Gastrocnemius medialis (tissue), 4 donors: ENCODE data around the gene CTU2. TPM values are rescaled to one million over a fixed set of nuclear protein-coding genes. Genes with fewer than 3 reads are reported as not detected.

Source experiments
- ATAC-seq, 2 donors: fragments of 150-250 bp; one replicate each; pipeline ENCODE4 v1.9.1; 2016
- DNase-seq, 2 donors: peaks; one replicate each; pipeline ENCODE4 v3.0.0-alpha.2; 2019
- H3K27ac ChIP-seq, 4 donors: fragments of 200-600 bp; sonication (generic); 1 replicate in 1 of 4; 2 replicates in 3 of 4; pipeline ENCODE4 v1.5.1; 2016 to 2018; ENCODE audit warnings: mild to moderate bottlenecking in 2 of 4, moderate library complexity in 1 of 4
- H3K27me3 ChIP-seq, 3 donors: fragments of 200-600 bp; sonication (generic) in 2 of 3; 1 replicate in 1 of 3; 2 replicates in 2 of 3; pipeline versions ENCODE4 v1.5.1 to v1.6.0; 2016 to 2019; ENCODE audit warnings: mild to moderate bottlenecking in 1 of 3, moderate library complexity in 1 of 3
- H3K36me3 ChIP-seq, 2 donors: fragments of 200-600 bp; sonication (generic) in 1 of 2; one replicate each; pipeline ENCODE4 v1.5.1; 2017 to 2018
- H3K4me1 ChIP-seq, 2 donors: fragments of 200-600 bp; sonication (generic) in 1 of 2; one replicate each; pipeline ENCODE4 v1.5.1; 2016 to 2017; ENCODE audit warnings: mild to moderate bottlenecking in 2 of 2
- H3K4me3 ChIP-seq, 4 donors: fragments of 200-600 bp; sonication (generic) in 3 of 4; 1 replicate in 1 of 4; 2 replicates in 3 of 4; pipeline ENCODE4 v1.5.1; 2016 to 2019; ENCODE audit warnings: mild to moderate bottlenecking in 2 of 4
- H3K9me3 ChIP-seq, 3 donors: fragments of 200-600 bp; sonication (generic) in 2 of 3; 1 replicate in 1 of 3; 2 replicates in 2 of 3; pipeline ENCODE4 v1.5.1; 2016 to 2019
- POLR2A ChIP-seq, 2 donors: fragments of 450-650 bp; IDR thresholded peaks; one replicate each; pipeline ENCODE4 v1.6.1; 2017; ENCODE audit warnings: antibody characterized with exemption in 2 of 2, mild to moderate bottlenecking in 2 of 2, moderate library complexity in 2 of 2
- in situ Hi-C, 4 donors: fragments of 200-750 bp; cut with MboI; loops; one replicate each; pipeline versions ENCODE4 v1.15.0 to v1.8.0; 2017; ENCODE audit warnings: low sequenced_read_pairs in 4 of 4
- intact Hi-C: fragments of 100-400 bp; cut with DNase I; formaldehyde crosslinking; loops from one replicate; pipeline ENCODE4 v1.15.1; 2023; ENCODE audit warnings: low total_unique reads
- total RNA-seq, 4 donors: library from RNA; depleted of rRNA; stranded (reverse); fragments of >200 nt; gene quantifications; one replicate each; pipeline versions ENCODE4 v1.1.0 to v1.2.3, GENCODE V29; 2016
- TF ChIP-seq, protein P1 (sequence below), 5 experiments: fragments of 450-650 bp in 3 of 5; fragments of 200-600 bp in 2 of 5; sonication (generic) in 2 of 5; IDR thresholded peaks in 4 of 5; conservative IDR thresholded peaks in 1 of 5; 1 replicate in 4 of 5; 2 replicates in 1 of 5; pipeline ENCODE4 v1.5.1; 2016 to 2019; ENCODE audit warnings: antibody characterized with exemption in 5 of 5, mild to moderate bottlenecking in 3 of 5, moderate library complexity in 3 of 5

CTU2 gene
- total RNA-seq, 4 donors from 2014 or later: 11.1 to 17.7 (median 14.1) TPM

DNA sequence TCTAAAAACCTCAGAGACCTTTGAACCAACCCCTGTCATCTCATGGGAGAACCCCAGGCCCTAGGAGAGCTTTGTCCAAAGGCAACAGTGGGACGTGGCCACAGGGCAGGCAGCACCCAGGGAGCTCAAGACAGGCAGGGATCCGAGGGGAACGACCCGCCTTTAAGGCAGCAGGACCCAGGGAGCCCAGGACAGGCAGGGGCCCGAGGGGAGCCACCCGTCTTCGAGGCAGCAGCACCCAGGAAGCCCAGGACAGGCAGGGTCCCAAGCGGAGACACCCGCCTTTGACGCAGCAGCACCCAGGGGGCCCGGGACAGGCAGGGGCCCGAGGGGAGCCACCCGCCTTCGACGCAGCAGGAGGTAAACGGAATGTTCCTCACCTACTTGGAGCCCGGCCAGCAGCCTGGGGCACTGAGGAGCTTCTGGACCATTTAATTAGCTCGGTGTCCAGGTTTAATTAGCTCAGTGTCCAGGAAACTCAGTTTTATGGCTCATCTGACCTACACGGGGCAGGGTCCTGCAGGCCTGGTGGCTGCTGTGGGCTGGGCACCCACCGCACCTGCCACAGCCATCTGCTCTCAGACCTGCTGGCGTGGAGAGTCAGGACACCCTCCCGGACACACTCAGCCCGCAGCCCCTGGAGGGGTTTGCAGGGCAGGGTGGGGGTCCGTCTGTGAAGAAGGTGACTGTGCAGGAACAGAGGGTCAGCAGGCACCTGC lies 54.3 kb downstream of the CTU2 start:
- H3K36me3 ChIP-seq: no peaks in the 10 kb centered on the region
- ATAC-seq (no peak), DNase-seq (no peak)
- no peak for TF ChIP-seq POLR2A (IDR thresholded peaks at IDR 0.05)
- TF ChIP-seq, protein P1, sequence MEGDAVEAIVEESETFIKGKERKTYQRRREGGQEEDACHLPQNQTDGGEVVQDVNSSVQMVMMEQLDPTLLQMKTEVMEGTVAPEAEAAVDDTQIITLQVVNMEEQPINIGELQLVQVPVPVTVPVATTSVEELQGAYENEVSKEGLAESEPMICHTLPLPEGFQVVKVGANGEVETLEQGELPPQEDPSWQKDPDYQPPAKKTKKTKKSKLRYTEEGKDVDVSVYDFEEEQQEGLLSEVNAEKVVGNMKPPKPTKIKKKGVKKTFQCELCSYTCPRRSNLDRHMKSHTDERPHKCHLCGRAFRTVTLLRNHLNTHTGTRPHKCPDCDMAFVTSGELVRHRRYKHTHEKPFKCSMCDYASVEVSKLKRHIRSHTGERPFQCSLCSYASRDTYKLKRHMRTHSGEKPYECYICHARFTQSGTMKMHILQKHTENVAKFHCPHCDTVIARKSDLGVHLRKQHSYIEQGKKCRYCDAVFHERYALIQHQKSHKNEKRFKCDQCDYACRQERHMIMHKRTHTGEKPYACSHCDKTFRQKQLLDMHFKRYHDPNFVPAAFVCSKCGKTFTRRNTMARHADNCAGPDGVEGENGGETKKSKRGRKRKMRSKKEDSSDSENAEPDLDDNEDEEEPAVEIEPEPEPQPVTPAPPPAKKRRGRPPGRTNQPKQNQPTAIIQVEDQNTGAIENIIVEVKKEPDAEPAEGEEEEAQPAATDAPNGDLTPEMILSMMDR (IDR thresholded peaks at IDR 0.05 in 4 of 5, conservative IDR thresholded peaks at IDR 0.05 in 1 of 5): no peak
- H3K4me1 ChIP-seq: no peaks in the 10 kb centered on the region
- in situ Hi-C loops (no loop called here), intact Hi-C loops (no loop called here)
- H3K27ac ChIP-seq: no peak overlapping the region
- no peaks in the 10 kb centered on the region for H3K9me3 ChIP-seq
- no peak overlapping the region for H3K4me3 ChIP-seq
- peaks cover 0 to 6% (median 5%) of the 10 kb centered on the region in 3 donors for H3K27me3 ChIP-seq

DNA sequence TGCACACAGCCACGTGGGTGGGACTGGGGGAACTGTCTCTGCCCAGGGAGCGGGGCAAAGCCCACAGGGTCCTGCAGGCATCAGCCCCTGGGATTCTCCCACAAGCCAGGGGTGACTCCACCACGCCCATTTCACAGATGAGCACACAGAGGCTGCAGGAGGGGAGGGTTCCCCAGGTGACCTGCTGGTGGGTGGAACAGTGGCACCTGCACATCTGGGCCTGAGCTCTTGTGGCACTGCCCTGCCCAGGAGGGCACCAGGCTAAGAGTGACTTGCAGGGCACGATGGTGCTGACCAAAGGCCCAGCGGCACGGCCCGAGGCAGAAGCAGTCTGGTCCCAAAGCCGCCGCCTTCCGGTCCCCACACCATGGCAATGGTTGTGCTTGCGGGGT lies 54.8 kb downstream of the CTU2 start:
- Histone ChIP-seq H3K9me3 (no peaks in the 10 kb centered on the region), H3K4me1 (no peaks in the 10 kb centered on the region), H3K4me3 (no peak overlapping the region), H3K27ac (no peak overlapping the region), H3K27me3 (peaks cover 0 to 6% (median 5%) of the 10 kb centered on the region in 3 donors), H3K36me3 (no peaks in the 10 kb centered on the region)
- in situ Hi-C loops (no loop called here), intact Hi-C loops (no loop called here)
- no peak for TF ChIP-seq POLR2A (IDR thresholded peaks at IDR 0.05)
- TF ChIP-seq, protein P1 (IDR thresholded peaks at IDR 0.05 in 4 of 5, conservative IDR thresholded peaks at IDR 0.05 in 1 of 5): no peak
- no peak for ATAC-seq
- DNase-seq: no peak

DNA sequence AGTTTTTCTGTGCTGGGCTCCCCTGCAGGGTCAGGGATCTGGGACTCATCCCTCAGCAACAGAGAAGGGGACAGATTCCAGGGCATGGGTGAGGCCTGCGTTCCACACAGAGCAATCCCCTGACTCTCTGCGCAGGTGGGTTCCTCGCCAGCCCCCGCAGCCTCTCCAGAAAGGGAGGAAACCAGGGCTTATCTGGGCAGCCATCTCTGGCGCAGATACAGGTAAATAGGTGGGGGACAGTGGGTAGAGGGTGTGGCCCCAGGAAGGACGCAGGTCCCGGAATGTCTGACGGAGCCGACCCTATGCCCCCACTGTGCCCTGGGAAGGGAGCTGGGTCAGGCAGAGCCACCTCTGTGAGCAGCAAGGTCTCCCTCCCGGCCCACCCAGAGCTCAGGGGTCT lies 55.5 kb downstream of the CTU2 start:
- no peak overlapping the region for H3K4me3 ChIP-seq
- TF ChIP-seq, protein P1 (IDR thresholded peaks at IDR 0.05 in 4 of 5, conservative IDR thresholded peaks at IDR 0.05 in 1 of 5): no peak
- TF ChIP-seq POLR2A (IDR thresholded peaks at IDR 0.05): no peak
- H3K9me3 ChIP-seq: no peaks in the 10 kb centered on the region
- H3K27me3 ChIP-seq: peaks cover 0 to 6% (median 5%) of the 10 kb centered on the region in 3 donors
- intact Hi-C loops: no loop called here
- no peak overlapping the region for H3K27ac ChIP-seq
- no peak for ATAC-seq
- no peaks in the 10 kb centered on the region for H3K36me3 ChIP-seq
- no peak for DNase-seq
- in situ Hi-C loops: no loop called here
- H3K4me1 ChIP-seq: no peaks in the 10 kb centered on the region

DNA sequence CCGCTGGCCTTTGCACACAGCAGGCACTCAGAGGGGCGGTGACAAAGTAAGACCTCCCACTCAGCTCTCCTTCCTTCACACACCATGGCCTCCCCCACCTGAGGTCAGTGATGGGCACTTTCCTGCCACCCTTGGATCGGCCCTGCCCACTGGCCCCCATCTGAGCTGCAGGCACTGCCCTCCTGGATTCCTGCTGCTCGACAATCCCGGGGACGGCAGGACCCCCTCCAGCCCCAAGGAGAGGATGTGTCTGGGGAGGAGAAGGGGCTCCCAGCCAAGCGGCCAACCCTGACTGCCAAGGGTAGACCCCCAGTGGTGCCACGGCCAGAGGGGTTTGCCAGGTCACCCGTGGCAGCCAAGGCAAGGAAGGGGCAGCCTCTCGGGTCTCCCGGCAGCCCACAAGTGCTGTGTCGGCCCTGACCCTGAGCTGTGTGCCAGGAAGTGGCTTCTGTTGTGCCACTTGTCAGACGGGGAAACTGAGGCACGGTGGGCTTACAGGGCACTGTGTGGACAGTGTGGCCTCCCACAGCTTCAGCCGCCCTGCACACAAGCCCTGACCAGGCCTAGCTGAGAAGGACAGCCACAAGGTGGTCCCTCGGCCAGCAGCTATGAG lies 56.1 kb downstream of the CTU2 start:
- H3K27me3 ChIP-seq: peaks cover 0 to 6% (median 5%) of the 10 kb centered on the region in 3 donors
- H3K27ac ChIP-seq: no peak overlapping the region
- no peak overlapping the region for H3K4me3 ChIP-seq
- no peak for ATAC-seq
- no peaks in the 10 kb centered on the region for H3K4me1 ChIP-seq
- TF ChIP-seq POLR2A (IDR thresholded peaks at IDR 0.05): no peak
- no peak for DNase-seq
- no peaks in the 10 kb centered on the region for H3K9me3 ChIP-seq
- intact Hi-C loops (no loop called here), in situ Hi-C loops (no loop called here)
- no peaks in the 10 kb centered on the region for H3K36me3 ChIP-seq

DNA sequence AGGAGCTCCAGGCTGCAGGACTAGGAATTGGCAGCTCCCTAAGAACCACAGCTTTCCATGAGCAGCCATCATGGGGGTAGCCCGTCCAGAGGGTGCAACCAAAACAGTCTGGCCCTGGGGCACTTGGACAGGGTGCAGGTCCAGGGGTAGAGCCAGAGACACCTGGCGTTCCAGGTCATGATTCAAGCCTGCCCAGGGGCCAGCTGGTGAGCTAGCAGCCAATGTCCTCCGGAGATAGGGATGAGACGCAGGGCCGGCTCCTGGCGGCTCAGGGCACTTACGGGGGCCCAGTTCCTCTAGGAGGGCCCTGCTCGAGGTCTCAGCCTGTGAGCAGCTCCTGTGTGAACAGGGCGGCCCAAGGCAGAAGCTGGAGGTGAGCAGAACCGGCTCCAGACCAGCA lies 56.6 kb downstream of the CTU2 start:
- intact Hi-C loops (no loop called here), in situ Hi-C loops (no loop called here)
- ATAC-seq (no peak), DNase-seq (no peak)
- Histone ChIP-seq H3K27ac (no peak overlapping the region), H3K4me3 (no peak overlapping the region), H3K27me3 (peaks cover 0 to 8% (median 6%) of the 10 kb centered on the region in 3 donors), H3K36me3 (no peaks in the 10 kb centered on the region), H3K9me3 (no peaks in the 10 kb centered on the region), H3K4me1 (peaks cover 0 to 2% of the 10 kb centered on the region in 2 donors)
- no peak for TF ChIP-seq POLR2A (IDR thresholded peaks at IDR 0.05)
- TF ChIP-seq, protein P1 (IDR thresholded peaks at IDR 0.05 in 4 of 5, conservative IDR thresholded peaks at IDR 0.05 in 1 of 5): no peak
